ENCODE measurements around the gene DYNC2I2.
"Not testable (repeated sequence)": the region's sequence is repeated elsewhere in the genome, so short reads cannot be mapped to it uniquely, and the experiment has no call there.

DYNC2I2 gene

DNA sequence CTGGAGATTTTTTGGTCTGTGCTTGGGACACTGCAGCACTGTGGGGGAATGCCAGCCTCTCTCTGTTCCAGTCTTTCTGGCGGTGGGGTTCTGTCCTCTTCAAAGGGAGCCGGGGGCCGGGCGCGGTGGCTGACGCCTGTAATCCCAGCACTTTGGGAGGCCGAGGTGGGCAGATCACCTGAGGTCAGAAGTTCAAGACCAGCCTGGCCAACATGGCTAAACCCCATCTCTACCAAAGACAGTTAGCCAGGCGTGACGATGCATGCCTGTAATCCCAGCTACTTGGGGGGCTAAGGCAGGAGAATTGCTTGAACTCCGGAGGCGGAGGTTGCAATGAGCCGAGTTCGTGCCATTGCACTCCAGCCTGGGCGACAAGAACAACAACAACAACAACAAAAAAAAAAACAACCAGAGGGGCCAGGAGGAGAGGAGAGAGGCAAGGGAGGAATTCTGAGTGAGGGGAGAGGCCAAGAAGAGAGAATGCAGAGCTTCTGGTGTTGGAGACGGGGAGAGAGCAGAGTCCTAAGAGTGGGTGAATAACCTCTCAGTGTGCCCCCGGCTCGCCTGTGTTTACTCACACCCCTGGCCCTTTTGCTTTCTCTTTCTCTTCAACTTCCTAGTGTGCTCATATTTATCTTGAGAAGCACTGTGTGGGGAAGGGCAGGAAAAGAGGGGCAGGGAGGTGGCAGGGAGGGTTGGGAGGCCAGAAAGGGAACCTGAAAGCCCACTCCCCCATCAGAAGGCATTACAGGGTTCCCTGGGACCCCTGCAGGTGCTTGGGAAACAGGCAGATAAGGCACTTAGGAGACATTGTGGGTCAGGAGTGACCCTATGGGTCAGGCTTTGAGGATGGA is 29.2 kb upstream of the DYNC2I2 start:
- no peak for FAIRE-seq

DNA sequence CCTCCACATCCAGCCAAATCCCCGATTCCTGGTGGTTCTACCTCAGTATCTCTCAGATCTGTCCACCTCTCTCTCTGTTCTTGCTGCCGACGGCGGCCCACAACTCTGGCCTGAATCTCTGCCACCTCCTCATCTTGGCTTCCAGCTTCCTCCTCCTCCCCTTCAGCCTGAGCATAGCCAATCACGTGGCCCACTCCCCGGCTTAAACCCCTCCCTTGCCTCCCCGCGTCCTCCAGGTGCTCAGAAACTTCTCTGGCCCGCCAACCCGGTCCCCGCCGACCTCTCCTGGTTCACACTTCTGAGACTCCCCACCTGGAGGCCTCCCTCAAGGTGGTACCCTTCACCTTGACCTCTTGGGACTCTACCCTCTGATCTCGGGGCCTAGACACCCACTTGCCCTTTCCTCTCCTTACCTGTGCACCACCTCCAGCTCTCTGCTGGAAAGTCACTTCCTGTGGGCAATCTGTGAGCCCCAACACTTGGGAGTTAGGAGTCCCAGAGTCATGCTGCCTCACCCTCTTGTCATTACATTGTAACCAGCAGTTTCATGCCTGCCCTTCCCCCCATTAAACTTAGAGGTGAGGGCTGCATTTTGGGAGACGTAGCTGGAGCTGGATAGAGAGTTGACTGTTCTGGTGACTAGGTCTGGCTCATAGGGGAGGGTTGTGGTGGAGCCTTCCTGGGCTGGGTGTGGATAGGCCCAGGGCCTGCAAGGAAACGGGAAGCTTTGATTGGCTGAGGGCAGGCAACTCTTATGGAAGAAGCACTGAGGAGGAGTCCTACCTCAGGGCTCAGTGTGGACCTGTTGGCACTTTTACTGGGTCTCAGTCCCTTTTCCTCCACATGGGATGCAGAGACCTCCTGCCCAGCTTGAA is 27.9 kb upstream of the DYNC2I2 start:
- no peak for FAIRE-seq

DNA sequence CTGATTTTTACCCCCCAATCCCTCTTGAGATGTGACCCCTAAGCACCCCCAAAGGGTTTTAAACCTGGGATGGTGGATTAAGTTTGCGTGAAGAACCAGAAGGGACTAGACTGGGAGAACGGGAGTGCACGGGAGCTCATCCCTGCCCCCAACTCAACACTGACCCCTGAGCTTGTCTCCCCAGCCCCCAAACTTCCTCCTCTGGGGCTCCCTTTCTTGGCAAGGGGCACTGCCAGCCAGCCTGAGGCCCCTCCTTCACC is 27.3 kb upstream of the DYNC2I2 start:
- no peak for FAIRE-seq

DNA sequence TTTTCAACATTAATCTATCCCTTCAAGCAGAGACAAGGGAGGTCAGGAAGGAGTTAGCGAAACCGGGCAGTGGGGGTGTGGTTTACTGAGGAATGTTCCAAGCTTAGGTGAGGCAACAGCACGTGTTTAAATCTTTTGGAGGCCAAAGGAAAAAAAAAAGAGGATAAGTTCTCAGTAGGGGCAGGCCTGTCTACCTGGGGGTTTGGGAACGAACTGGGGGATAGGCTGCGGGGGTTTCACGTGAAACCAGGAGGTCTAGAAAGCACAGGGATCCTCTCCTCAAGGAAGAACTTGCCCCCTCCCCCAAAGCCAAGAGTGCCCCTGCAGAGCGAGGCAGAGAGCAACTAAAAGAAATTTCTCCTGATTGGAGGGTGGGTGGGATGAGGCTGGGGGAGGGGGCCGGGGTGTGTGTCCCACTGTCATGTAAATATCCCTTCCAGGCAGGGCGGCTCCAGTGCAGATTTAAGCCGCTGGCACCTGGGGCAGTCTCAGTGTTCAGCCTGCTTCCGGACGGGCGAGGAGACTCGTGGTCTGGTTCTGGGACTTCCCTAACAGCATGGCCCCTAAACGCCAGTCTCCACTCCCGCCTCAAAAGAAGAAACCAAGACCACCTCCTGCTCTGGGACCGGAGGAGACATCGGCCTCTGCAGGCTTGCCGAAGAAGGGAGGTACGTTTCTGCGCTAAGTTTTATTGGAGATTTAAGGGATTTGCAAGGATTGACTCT is 26.9 kb upstream of the DYNC2I2 start:
- no peak for FAIRE-seq

DNA sequence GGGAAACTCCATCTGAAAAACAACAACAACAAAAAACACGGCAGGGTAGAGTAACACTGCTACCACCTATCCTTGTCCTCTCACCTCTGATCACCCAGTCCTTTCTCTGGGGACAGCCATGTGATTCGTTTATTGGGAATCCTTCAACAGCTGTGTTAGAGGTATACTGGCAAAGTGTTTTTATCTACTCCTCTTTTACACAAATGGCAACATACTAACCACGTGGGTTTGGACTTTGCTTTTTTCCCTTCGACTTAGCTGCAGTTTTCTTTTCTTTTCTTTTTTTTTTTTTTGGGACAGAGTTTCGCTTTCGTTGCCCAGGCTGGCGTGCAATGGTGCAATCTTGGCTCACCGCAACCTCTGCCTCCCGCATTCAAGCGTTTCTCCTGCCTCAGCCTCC is 21.1 kb upstream of the DYNC2I2 start:
- FAIRE-seq: no peak

DNA sequence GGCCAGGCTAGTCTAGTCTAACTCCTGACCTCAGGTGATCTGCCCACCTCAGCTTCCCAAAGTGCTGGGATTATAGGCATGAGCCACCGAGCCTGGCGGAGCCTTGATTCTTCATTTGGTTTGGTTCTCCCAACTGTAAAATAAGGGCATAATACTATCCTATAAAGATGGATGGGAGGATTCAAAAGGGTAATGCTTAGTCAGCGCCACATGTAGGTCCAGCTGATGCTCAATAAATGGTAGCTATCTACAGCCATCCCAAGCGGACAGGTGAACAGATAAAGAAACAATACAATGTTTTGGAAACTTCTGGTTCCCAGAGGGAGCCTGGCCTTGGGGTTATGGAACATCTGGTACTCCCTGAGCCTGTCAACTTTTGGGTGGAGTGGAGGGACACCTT is 18.7 kb upstream of the DYNC2I2 start:
- no peak for FAIRE-seq

DNA sequence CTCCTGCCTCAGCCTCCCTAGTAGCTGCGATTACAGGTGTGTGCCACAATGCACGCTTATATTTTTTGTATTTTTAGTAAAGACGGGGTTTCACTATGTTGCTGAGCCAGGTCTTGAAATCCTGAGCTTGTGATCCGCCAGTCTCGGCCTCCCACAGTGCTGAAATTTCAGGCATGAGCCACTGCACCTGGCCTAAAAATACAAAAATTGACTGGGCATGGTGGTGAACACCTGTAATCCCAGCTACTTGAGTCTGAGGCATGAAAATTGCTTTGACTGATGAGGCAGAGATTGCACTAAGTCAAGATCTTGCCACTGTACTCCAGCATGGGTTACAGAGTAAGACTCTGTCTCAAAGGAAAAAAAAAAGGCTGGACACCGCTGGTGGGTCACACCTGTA is 13.1 kb upstream of the DYNC2I2 start:
- no peak for FAIRE-seq

DNA sequence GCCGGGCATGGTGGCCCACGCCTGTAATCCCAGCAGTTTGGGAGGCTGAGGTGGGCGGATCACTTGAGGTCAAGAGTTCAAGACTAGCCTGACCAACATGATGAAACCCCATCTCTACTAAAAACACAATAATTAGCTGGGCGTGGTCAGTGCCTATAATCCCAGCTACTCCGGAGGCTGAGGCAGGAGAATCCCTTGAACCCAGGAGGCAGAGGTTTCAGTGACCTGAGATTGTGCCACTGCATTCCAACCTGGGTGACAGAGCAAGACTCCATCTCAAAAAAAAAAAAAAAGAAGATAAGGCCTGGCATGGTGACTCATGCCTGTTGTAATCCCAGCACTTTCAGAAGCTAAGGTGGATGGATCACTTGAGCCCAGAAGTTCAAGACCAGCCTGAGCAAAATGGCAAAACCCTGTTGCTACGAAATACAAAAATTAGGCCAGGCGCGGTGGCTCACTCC is 9.9 kb upstream of the DYNC2I2 start:
- not testable (repeated sequence) for FAIRE-seq

DNA sequence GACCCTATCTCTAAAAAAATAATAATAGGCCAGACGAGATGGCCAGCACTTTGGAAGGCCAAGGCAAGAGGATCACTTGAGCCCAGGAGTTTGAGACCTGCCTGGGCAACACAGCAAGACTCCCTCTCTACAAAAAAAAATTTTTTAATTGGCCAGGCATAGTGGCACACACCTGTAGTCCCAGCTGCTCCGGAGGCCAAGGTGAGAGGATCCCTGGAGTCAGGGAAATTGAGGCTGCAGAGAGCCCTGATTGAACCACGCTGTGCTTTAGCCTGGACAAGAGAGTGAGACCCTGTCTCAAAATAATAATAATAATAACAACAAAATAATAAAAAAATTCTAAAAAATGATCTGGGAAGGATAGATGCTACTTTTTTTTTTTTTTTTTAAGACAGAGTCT is 1.1 kb upstream of the DYNC2I2 start:
- FAIRE-seq: no peak

DNA sequence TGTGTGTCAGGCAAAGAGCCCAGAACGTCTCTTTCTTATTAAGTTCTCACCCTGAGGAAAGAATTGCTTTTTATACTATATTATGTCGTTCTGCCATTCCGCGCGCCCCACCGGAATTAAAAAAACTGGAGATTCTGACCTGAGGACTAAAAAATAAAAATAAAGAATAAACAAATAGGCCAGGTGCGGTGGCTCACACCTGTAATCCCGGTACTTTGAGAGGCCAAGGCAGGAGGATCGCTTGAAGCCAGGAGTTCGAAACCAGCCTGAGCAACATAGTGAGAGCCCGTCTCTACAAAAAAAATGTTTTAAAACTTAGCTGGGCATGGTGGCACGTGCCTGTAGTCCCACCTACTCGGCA is 677 bp upstream of the DYNC2I2 start:
- FAIRE-seq: no peak

DNA sequence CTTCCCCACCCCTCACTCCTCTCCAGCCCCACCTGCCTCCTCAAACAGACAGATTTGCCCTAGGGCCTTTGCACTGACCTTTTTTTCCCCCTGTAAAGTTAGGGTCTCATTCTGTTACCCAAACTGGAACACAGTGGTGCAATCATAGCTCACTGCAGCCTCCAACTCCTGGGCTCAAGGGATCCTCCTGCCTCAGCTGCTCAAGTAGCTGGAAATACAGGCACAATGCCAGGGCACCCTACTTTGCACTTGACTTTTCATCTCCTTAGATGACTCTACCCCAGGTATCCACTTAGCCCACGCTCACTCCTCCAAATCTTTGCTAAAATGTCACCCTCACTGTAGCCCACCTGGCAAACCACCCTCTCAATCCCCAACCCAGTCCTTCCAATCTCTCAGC is 2.2 kb downstream of the DYNC2I2 start:
- FAIRE-seq: no peak

DNA sequence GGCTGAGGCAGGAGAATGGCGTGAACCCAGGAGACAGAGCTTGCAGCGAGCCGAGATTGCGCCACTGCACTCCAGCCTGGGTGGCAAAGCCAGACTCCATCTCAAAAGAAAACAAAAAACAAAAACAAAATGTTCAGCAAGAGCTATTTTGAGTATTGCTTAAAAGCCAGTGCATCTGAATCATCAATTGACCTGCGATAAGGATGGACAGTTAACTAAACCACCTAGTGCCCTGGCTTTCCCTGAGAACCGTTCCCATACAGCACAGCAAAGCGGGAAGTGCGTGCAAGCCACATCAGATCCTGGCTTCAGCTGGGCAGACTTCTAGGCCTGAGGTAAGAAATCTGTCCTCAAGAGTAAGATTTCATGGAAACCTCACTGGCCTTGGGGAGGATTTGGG is 2.7 kb downstream of the DYNC2I2 start:
- no peak for FAIRE-seq

DNA sequence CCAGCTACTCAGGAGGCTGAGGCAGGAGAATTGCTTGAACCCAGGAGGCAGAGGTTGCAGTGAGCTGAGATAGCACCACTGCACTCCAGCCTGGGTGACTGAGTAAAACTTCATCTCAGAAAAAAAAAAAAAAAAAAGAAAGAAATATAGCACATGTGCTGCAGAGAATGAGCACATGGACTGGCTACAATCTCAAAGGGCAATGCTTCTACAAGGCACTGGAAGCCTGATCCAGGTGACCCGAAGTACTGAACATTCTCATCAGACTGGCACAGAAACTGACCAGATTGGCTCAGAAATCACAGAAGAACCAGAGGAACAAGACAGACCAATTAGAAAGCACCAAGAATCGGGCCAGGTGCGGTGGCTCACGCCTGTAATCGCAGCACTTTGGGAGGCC is 4.8 kb downstream of the DYNC2I2 start:
- no peak for FAIRE-seq

DNA sequence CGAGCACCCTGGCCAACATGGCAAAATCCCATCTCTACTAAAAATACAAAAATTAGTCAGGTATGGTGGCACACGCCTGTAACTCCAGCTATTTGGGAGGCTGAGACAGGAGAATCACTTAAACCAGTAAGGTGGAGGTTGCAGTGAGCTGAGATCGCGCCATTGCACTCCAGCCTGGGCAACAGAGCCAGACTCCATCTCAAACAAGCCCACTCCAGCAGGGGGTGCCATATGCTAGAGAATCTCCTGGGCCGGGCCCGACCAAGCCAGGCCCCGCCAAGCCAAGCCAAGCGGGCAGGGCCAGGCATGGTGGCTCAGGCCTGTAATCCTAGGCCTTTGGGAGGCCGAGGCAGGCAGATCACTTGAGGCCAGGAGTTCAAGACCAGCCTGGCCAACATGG is 8.4 kb downstream of the DYNC2I2 start:
- not testable (repeated sequence) for FAIRE-seq

DNA sequence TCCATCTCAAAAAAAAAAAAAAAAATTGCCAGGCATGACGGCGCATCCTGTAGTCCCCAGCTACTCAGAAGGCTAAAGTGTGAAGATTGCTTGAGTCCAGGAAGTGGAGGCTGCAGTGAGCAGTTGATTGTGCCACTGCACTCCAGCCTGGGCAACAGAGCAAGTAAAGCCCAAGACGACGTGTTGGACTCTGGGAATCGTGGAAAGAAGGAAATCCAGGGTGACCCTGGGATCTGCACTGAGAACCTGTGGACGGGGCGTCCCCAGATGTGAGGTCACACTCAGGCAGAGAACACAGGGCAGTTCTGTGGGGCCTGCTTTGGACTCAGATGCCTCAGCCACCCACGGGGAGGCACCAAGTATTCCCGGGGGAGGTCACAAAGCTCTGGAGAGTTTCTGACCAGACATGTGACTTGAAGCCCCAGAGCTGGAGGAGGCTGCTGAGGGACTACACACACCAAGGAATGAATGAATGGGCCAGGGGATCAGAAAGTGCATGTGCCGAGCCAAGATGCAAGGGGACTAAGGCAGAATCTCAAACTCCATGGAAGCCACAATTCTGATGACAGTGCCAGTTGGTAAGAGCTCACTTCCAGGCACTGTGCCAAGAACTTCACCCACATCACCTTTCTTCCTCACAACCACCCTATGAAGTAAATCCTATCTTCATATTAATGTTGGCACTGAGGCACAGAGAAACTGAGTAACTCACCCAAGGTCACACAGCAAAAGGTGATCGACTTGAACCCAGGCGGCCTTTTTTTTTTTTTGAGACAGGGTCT is 12.9 kb downstream of the DYNC2I2 start:
- FAIRE-seq: no peak

DNA sequence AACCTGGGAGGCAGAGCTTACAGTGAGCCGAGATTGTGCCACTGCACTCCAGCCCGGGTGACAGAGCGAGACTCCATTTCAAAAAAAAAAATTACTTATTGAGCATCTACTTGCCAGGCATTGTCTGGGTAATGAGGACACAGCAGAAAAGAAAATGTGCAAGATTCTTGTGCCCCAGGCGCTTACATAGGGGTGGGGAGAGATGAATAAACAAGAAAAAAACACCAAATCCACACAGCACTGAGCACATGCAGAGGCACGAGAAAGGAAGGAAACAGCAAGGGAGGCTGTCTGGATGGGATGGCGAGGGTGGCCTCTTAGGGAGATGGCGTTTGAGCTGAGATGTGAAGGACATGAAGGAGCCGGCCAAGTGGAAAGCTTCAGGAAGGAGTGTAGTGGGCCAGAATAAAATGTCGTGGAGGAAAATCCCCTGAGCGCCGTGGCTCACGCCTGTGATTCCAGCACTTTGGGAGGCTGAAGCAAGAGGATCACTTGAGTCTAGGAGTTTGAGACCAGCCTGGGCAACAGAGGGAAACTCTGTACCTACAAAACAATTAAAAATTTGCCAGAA is 13.9 kb downstream of the DYNC2I2 start:
- no peak for FAIRE-seq

DNA sequence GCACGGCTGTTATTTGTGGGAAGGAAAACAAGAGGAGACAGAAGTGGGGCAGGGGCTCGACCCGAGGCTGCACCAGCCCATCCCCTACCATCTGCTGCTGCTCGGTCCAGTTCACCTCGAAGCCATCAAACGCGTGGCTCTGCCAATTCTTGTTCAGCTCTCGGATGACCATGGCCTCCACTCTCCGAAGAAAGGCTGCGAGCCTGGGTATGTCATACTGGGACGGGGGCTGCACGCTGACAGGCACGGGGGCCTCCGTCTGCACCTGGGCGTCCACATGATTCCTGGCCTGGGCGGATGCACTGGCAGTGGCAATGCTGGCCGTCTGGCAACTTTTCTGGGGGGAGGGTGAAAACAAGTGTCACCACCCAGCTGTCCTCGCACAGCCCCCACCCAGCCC is 16.0 kb downstream of the DYNC2I2 start:
- FAIRE-seq: no peak

DNA sequence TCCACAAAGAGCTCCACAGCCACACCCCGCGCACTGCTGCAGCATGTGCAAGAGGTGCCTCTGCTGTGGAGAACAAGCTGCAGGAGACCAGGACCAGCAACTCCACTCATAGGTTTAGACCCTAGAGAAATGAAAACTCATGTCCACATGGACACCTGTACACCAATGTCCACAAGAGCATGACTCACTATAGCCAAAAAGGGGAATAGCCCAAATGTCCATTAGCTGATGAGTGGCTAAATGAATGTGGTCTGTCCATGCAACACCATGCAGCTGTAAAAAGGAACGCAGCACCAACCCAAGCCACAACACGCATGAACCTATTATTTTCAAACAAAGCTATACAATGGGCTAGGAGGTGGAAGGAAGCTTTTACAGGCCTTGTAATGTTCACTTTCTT is 18.1 kb downstream of the DYNC2I2 start:
- no peak for FAIRE-seq

DNA sequence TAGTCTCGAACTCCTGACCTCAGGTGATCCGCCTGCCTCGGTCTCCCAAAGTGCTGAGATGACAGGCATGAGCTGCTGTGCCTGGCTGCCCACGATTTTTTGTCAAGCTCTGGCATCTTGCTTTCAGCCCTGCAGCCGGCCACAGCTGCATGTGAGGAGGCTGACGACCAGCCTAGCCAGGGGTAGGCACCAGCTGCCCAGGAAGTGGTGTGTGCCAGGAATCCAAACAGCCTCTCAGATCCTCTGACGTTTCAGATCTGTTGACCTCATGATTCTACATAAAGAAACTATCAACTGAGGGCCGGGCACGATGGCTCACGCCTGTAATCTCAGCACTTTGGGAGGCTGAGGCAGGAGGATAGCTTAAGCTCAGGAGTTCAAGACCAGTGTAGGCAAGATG is 19.0 kb downstream of the DYNC2I2 start:
- FAIRE-seq: no peak

DNA sequence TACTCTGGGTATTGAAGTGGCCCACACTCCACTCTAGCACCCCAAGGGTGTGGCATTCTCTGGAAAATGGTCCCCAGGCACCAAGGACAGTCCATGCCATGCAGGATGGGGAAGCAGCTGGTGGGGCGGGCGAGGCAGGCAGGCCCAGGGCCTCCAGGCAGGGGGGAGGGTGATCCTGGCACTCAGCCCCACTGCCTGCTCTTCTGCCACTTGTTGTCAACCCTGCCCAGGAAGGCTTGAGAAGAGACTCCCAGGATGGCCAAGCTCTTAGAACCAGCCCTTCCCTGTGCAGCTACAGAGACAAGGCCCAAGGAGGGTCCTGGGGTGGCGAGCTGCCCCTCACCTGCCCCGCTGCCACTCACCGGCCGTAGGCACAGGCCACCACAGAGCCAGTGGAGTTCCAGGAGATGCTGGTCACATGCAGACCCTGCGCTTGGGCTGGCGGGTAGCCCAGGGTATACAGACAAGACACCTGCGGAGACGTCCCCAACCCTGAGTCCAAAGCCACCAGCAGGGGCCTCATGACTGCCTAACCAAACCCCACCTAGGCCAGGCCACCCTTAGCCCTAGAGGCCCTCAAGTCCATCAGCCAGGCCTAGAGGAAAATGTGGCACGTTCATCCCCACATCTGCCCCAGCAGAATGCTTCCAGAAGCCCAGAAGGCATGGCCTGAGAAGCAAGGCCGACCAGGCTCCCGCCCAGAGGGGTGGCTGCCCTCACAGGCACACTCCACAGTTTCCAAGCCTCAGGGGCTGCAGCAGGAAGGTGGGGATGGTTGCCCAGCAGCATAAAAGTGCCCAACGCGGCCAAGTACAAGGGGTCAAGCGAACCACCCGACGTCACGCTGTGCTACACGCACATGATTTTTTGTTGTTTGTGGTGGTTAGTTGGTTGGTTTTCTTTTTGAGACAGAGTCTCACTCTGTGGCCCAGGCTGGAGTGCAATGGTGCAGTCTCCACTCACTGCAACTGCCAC is 19.8 kb downstream of the DYNC2I2 start:
- FAIRE-seq: no peak

DNA sequence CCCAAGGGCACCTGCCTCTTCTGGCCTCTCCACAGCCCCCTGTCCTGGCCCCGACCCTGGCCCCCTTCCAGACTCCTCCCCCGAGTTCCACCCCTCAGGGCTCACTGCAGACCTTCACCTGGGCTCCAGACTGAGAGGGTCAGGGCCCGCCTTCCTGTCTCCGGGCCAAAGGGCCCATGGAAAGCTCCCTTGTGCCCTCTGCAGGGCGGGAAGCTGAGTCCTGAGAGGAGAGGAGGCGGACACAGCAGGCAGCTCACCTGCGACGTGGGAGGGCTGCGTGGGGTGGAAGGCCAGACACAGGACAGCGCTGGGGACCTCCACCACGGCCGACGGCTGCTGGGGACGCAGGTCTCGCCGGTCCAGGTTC is 20.6 kb downstream of the DYNC2I2 start:
- FAIRE-seq: no peak

Measured in A204.1 (cell line).